Peyer's patch (tissue), 4 donors: ENCODE measurements around the gene RASGRP4.

Experiments used
- CTCF ChIP-seq, 6 experiments: fragments of 450-650 bp in 4 of 6; fragments of 200-600 bp in 2 of 6; sonication (generic) in 1 of 6; IDR thresholded peaks; one replicate each; pipeline ENCODE4 v1.5.1; 2017 to 2019; ENCODE audit warnings: antibody characterized with exemption in 6 of 6, mild to moderate bottlenecking in 3 of 6, moderate library complexity in 1 of 6
- POLR2A ChIP-seq, 2 donors: fragments of 450-650 bp; IDR thresholded peaks; one replicate each; pipeline ENCODE4 v1.5.1; 2017; ENCODE audit warnings: antibody characterized with exemption in 2 of 2, mild to moderate bottlenecking in 2 of 2, moderate library complexity in 2 of 2

- no peak for TF ChIP-seq CTCF (IDR thresholded peaks at IDR 0.05)
- TF ChIP-seq POLR2A (IDR thresholded peaks at IDR 0.05): no peak
These were observed 31.2 kb upstream of the RASGRP4 start for GRCh38 chr19:38457202-38457601.
